Left ventricle myocardium inferior (tissue), 1 donor: ENCODE data around the gene DENND5A. TPM values are rescaled to one million over a fixed set of nuclear protein-coding genes. Genes with fewer than 3 reads are reported as not detected.
"Not testable (repeated sequence)": the region's sequence is repeated elsewhere in the genome, so short reads cannot be mapped to it uniquely, and the experiment has no call there.

ENCODE experiments used
- DNase-seq: peaks from one replicate; pipeline ENCODE4 v3.0.0-alpha.2; 2020
- H3K27ac ChIP-seq: fragments of 200-600 bp; replicated peaks from 2 replicates; pipeline ENCODE4 v1.8.0; 2021
- H3K27me3 ChIP-seq: fragments of 200-600 bp; 2 replicates; pipeline ENCODE4 v1.8.0; 2021; ENCODE audit warnings: low read depth
- H3K36me3 ChIP-seq: fragments of 200-600 bp; 2 replicates; pipeline ENCODE4 v1.8.0; 2021
- H3K4me1 ChIP-seq: fragments of 200-600 bp; 2 replicates; pipeline ENCODE4 v1.8.0; 2021
- H3K4me3 ChIP-seq: fragments of 200-600 bp; 2 replicates; pipeline ENCODE4 v1.8.0; 2021; ENCODE audit warnings: mild to moderate bottlenecking, moderate library complexity
- H3K9me3 ChIP-seq: fragments of 200-600 bp; replicated peaks from 2 replicates; pipeline ENCODE4 v1.8.0; 2021
- CTCF ChIP-seq: fragments of 200-600 bp; IDR thresholded peaks from 2 replicates; pipeline ENCODE4 v1.8.0; 2021; ENCODE audit warnings: antibody characterized with exemption, mild to moderate bottlenecking, borderline replicate concordance
- intact Hi-C: fragments of 100-400 bp; cut with micrococcal nuclease; formaldehyde crosslinking; loops from one replicate; pipeline ENCODE4 v1.11.0; 2022
- total RNA-seq: library from RNA; stranded (reverse); fragmentation: NEBNext Ultra II Directional; extraction: Animal tissue kit (Norgen Biotek cat#: 25700); gene quantifications from one replicate; pipeline ENCODE4 v1.2.1, GENCODE V29; 2021
- donor health status: DM: no; HTN: yes; CAD: no; lungs with severe emphysema.

Gene DENND5A
- total RNA-seq, 1 donor from 2014 or later, result 117 TPM

GRCh38 chr11:9201372-9202162, 63.6 kb downstream of the DENND5A start:
- Histone ChIP-seq H3K27ac (peak overlapping the region; percentile 57), H3K27me3 (no peaks in the 10 kb centered on the region), H3K4me1 (peaks cover 70% of the 10 kb centered on the region), H3K9me3 (no peaks in the 10 kb centered on the region), H3K4me3 (no peak overlapping the region), H3K36me3 (peaks cover 26% of the 10 kb centered on the region)
- intact Hi-C loops, result no loop called here
- TF ChIP-seq CTCF, result no peak
- no peak for DNase-seq

- DNase-seq, result no peak
- Histone ChIP-seq H3K4me1 (peaks cover 59% of the 10 kb centered on the region), H3K27me3 (no peaks in the 10 kb centered on the region), H3K4me3 (no peak overlapping the region), H3K36me3 (peaks cover 26% of the 10 kb centered on the region), H3K27ac (peak overlapping the region; percentile 57), H3K9me3 (no peaks in the 10 kb centered on the region)
- intact Hi-C loops, result no loop called here
- no peak for TF ChIP-seq CTCF
Measured at GRCh38 chr11:9200471-9200870, 64.7 kb downstream of the DENND5A start.

GRCh38 chr11:9193316-9193715, 71.8 kb downstream of the DENND5A start:
- no peak overlapping the region for H3K27ac ChIP-seq
- H3K36me3 ChIP-seq, result peaks cover 49% of the 10 kb centered on the region
- intact Hi-C loops, result no loop called here

DNA sequence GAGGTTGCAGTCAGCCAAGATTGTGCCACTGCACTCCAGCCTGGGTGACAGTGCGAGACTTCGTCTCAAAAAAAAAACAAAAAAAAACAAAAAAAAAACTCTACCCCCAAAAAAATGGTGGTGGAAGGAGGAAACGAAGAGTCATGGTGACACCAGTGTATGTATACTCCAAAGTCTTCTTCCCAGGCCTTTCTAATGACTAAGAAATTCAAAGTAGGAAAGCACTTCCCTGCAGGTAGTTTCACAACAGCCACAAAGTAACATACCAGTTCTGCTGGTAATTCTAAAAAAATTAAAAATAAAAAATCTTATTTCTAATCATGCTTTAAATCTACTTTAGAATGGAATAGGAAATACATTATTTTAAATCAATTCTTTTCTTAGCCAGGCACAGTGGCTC, 72.6 kb downstream of the DENND5A start:
- H3K4me1 ChIP-seq, result peaks cover 15% of the 10 kb centered on the region
- no peak overlapping the region for H3K27ac ChIP-seq
- no peak for TF ChIP-seq CTCF
- intact Hi-C loops, result no loop called here
- H3K27me3 ChIP-seq, result no peaks in the 10 kb centered on the region
- DNase-seq, result no peak
- H3K4me3 ChIP-seq, result no peak overlapping the region
- peaks cover 48% of the 10 kb centered on the region for H3K36me3 ChIP-seq
- no peaks in the 10 kb centered on the region for H3K9me3 ChIP-seq

More at GRCh38 chr11:9193316-9193715, 71.8 kb downstream of the DENND5A start:
- Histone ChIP-seq H3K4me3 (no peak overlapping the region), H3K4me1 (peaks cover 12% of the 10 kb centered on the region), H3K27me3 (no peaks in the 10 kb centered on the region), H3K9me3 (no peaks in the 10 kb centered on the region)
- TF ChIP-seq CTCF, result no peak
- no peak for DNase-seq

DNA sequence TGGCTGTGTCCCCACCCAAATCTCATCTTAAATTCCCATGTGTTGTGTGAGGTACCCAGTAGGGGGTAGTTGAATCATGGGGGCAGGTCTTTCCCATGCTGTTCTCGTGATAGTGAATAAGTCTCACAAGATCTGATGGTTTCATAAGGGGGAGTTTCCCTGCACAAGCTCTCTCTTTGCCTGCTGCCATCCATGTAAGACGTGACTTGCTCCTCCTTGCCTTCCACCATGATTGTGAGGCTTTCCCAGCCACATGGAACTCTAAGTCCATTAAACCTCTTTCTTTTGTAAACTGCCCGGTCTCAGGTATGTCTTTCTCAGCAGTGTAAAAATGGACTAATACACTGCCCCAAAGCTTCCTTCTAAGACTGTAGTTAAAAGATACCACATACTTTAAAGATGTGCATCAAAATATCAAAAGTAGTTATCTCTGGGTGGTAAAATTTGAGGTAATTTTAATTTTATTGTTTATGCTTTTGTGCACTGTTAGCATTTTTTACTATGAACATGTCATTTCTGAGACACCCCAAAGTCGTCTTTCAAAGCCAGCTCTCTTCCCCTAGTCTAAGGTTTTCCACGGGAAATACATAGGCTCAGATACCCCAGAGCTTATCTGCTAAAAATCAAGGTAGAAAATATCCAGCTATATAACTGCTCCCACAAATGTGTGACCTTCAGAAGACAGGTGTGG, 74.7 kb downstream of the DENND5A start:
- intact Hi-C loops, H3K27ac ChIP-seq: not testable (repeated sequence)

DNA sequence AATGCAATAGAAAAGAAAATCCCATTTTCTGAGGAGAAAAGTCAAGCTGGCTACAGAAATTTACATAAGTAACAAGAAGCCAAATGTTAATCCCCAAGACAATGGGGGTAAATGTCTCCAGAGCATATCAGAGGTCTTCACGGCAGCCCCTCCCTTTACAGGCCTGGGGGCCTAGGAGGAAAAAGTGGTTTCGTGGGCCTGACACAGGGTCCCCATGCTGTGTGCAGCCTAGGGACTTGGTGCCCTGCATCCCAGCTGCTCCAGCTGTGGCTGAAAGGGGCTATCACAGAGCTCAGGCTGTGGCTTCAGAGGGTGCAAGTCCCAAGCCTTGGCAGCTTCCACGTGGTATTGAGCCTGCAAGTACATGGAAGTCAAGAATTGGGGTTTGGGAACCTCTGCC, 76.3 kb downstream of the DENND5A start:
- peaks cover 62% of the 10 kb centered on the region for H3K36me3 ChIP-seq
- H3K4me1 ChIP-seq, result peaks cover 15% of the 10 kb centered on the region
- H3K27me3 ChIP-seq, H3K9me3 ChIP-seq, intact Hi-C loops, H3K4me3 ChIP-seq, DNase-seq: not testable (repeated sequence)
- H3K27ac ChIP-seq, result peak overlapping the region; percentile 7

More for the DNA sequence above, 74.7 kb downstream of the DENND5A start:
- DNase-seq, H3K9me3 ChIP-seq, H3K27me3 ChIP-seq, H3K4me3 ChIP-seq: not testable (repeated sequence)
- H3K4me1 ChIP-seq, result peaks cover 15% of the 10 kb centered on the region
- peaks cover 62% of the 10 kb centered on the region for H3K36me3 ChIP-seq
